Glomerular visceral epithelial cell (primary cell): Measurements from ENCODE around the gene BIRC7.

Experiments used
- DNase-seq: peaks from one replicate; pipeline ENCODE4 v3.0.0-alpha.2; 2016; ENCODE audit errors: extremely low spot score

BIRC7 gene

DNA sequence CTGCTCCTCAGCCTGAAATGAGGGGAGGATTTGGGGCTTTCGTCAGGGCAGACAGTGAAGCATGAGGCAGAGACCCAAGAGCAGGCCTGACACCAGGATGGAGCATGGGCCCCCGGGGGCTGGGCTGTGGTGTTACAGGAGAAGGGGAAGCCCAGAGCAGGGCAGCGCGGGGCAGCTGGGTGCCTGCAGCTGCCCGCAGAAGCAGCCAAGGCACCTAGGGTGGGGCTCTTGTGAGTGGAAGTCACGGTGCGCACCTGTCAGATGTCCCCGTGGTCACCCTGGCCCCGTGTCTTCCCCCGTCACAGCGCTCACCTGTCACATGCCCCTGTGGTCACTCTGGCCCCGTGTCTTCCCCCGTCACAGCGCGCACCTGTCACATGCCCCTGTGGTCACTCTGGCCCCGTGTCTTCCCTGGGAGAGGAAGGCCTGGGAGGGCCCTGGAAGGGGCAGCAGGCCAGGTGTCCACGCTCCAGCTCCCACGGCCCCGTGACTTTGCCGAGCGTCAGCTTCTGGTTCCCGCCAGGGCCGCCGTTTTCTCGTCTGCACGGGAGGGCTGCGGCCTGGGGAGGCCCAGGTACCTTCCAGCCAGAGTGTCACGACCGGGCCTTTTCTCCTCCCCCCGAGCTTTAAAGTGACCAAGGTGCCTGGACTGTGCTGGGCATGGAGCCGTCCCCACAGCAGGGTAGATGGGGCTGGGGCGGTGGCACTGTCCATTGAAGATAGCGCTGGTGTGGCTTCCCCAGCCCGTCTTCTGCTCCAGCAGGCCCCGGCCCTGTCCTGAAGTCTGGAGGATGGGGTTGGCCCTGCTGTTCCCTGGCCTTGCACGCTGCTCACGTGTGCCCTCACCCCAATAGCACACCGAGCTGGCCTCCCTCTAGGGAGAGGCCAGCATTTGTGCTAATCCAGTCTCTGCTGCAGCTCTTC is 46.3 kb downstream of the BIRC7 start:
- no peak for DNase-seq

DNA sequence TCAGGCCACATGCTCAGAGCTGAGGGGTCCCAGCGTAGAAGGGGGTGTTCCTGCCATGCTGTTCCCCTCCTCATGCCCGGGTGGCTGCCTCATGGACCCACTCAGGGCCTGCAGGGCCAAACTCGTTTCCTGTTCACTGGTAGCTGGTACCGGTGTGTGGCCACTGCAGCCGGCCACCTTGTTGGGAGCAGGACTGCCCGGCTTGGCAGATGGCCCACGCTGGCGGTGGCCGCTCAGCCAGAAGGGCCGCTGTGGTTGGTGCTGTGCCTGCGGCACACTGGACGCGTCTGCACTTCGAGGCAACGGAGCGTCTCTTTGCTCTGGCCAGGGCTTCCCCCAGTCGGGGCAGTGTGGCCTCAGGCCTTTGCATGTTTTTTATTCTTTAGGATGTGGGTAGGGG is 47.2 kb downstream of the BIRC7 start:
- DNase-seq, result no peak

DNA sequence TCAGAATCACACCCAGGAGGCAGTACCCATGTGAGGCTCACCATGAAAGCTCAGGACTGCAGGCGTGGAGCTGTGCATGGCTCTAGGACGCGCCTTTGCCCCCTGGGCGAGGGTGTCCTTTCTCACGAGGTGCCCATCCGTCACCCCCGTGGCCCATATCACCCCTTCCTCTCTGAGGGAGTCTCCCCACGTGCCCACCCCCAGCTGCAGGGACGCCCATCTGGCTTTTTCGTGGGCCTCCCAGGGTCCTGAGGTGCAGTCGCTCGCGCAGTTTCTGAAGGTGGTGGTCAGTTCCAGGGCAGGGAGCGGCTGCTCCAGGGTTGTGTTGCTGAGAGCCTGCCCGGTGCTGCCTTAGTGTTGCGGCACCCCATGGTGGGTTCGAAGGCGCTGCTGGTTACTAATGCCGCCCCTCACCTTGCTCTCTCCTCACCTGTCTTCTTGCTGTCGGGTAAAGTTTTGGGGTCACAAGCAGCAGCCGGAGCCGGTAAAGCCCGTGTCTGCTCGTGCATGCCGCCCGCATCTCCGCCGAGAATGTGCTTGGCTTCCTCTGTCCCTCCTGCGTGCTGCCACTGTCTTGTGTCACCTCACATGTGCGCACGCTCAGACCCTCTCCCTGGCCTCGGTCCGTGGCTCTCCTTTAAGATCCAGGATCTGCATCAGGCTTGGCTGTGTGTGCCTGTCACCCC is 47.8 kb downstream of the BIRC7 start:
- DNase-seq, result no peak

DNA sequence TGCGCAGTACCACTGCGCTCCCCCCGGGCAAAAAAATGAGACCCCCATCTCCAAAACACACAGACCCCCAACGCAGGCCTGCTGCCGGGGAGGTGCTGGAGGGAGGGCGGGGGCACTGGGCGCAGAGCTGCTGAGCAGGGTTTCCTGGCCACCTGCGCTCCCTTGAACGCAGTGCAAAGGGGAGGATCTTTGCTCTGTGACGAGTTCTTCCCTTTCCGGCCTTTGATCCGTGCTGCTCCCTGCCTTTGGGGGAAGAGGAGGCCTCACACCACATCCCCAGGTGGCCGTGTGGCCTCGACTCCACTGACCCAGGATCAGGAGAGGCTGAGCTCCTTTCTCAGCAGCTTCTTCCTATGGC is 48.4 kb downstream of the BIRC7 start:
- DNase-seq, result no peak

DNA sequence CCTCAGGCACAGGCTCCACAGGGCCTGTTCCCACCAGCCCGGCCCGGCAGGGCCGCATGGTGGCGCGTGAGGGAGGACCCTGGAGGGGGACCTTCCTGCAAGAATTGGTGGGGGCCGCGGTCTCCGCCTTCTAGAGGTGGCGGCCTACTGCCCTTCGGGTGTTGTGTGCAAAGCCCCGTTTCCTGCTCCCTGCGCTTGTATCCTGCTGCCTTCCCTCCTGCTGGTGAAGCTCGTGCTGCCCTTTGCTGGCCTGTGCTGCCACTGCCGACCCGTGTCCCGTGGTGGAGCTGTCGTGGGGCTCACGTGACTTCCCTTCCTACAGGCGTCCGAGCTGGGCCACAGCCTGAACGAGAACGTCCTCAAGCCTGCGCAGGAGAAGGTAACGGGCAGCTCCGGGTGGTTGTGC is 48.8 kb downstream of the BIRC7 start:
- no peak for DNase-seq

DNA sequence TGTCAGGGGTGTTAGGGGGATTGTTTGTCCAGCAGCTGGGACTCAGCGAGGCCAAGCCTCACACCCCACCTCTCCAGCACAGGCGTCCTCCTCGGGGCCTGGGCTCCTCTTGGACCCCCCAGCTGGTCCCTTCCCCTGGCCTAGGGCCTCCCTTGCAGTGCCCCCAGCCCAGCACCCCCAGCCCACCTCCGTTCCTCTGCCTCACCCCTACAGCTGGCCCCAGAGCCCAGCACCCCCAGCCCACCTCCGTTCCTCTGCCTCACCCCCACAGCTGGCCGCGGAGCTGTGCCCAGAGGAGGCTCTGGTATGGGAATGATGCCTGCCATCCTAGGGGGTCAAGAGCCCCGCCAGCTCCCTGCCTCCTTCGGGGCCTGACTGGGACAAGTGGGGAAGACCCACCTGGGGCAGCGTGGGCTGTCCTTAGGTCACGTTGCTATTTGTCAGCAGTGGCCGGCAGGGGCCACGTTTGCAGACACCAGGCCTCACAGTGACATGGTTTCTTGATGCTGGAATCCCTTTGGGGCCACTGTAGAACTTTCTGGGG is 49.3 kb downstream of the BIRC7 start:
- no peak for DNase-seq

DNA sequence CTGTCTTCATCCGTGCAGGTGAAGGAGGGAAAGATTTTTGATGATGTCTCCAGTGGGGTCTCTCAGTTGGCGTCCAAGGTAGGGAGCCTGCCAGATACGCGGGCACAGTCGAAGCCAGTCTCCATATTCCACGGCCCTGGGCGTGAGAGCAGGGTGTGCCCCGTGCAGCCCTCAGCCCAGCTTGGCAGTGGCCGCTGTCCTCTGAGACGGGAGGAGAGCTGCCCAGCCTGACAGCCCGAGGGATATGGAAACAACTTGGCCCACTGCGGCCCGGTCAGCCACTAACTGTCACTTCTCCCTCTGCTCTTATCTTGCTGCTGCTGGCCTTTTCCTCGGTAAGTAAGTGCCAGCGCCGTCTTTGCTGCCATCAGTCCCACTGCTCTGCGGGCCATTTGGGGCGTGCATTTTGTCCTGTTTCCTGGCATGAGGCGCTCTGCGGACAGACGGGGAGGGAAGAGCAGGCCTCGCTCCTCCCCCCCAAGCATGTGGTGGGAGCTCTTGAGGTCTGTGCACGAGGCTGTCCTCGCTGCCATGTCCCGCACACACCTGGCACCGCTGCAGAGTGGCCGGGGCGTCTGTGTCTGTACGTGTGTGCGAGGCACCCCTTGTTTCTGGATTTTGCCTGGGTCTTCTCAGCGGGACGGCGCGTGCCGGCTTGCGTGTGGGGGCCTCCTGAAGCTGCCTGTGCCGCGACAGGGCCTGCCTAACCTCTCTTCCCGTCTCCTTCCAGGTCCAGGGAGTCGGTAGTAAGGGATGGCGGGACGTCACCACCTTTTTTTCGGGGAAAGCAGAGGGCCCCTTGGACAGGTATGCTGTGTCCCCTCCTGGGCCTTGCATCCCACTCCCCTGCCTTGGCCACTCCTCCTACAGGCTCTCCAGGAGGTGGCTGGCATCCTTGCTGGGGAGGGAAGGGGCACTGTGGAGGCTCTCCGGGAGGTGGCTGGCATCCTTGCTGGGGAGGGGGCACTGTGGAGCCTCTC is 50.2 kb downstream of the BIRC7 start:
- DNase-seq, result no peak

DNA sequence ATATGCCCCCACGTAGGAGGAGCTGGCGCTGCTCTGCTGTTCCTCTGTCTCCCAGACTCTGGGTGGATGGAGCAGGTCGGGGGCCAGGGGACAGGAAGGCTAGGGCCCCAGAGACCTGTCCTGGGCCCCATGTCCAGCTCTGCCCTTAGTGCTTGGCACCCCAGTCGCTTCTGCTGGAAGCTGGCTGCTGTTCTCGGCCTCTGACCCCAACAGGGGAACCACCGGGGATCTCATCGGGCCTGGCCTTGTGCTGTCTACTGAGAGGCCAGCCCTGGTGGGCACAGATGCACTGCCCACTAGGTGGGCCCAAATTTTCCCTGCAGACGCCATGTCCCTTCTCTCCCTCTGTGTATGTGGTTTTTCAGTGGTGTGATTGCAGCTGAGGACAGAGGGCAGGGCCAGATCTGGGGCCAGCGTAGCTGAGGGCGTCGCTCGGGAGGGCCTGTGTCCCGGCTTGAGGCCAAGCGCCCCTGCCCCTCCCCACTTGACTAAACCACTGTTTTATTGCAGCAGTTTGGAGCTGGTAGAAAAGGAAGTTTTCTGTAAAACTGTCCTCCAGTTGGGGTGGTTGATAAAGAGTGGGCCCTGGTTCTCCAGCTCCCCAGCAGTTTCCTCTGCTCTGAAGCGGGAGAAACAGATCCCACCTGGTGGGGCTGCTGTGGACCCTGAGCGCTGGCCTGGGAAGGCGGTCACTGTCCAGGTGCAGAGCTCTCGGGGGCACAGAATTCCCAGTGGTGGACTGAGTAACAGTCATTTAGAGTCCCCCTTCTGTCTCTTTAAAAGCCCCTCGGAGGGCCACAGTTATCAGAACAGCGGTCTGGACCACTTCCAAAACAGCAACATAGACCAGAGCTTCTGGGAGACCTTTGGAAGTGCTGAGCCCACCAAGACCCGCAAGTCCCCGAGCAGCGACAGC is 51.3 kb downstream of the BIRC7 start:
- DNase-seq, result no peak

DNA sequence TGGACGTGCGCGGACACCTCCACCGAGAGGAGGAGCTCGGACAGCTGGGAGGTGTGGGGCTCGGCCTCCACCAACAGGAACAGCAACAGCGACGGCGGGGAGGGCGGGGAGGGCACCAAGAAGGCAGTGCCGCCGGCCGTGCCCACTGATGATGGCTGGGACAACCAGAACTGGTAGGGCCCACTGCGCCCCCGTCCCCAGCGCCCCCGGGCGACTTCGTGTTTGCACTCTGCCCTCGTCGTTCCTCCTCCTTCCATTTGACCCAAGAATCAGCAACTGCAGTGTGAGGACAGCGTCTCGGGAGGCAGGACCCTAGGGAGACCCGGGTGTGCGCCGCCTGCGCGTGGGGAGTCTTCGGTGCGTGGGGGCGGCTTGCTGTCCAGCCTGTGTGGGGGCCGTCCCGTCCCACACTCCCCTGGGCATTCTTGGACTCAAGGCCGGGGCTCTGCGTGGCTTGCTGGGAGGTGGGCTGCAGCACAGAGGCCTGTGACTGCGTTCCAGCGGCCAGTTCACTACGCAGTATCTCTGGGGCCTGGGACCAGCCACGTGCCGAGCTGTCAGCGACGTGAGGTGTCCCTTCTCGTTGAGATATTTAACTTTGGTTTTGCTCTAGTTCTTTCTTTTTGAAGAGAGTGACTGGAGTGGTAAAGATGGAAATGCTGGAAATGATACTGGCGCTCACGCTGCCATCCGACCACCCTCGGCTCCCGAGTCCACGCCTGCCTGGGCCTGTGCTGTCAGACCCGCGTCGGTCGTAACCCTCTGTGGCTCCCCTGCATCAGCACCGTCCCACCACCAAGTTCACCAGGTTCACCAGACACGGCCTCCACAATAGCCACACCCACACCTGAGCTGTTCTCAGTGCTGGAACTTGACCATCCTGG is 52.2 kb downstream of the BIRC7 start:
- no peak for DNase-seq

DNA sequence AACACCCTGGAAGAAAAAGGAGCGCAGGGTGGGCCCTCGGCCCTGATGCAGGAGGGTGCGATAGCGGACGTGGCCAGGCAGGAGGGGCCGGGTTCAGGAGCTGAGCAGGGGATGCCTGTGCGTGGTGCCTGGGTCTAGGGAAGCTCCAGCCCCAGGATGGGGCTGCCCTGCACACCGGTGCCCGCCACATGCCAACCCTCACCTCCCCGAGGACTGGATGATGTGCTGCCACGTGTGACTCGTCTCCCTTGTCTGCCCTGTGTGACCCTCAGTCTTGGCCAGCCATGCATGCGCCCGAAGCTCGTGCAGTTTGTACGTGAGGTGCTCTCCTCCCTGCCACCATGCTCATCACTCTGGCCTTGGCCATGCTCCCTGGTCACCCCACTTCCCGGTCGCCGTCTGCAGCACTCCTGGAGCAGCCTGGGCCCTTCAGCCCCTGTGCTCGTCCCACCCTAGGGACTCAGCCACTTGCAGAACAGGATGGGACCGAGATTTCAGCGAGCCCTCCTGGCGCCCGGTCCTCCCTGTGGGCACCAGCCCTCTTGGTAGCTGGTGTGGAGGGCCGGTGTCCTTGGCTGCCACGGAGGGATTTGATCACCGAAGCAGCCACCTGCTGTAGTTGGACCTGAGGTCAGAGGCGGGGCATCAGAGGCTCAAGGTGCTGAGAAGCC is 53.0 kb downstream of the BIRC7 start:
- DNase-seq, result no peak

DNA sequence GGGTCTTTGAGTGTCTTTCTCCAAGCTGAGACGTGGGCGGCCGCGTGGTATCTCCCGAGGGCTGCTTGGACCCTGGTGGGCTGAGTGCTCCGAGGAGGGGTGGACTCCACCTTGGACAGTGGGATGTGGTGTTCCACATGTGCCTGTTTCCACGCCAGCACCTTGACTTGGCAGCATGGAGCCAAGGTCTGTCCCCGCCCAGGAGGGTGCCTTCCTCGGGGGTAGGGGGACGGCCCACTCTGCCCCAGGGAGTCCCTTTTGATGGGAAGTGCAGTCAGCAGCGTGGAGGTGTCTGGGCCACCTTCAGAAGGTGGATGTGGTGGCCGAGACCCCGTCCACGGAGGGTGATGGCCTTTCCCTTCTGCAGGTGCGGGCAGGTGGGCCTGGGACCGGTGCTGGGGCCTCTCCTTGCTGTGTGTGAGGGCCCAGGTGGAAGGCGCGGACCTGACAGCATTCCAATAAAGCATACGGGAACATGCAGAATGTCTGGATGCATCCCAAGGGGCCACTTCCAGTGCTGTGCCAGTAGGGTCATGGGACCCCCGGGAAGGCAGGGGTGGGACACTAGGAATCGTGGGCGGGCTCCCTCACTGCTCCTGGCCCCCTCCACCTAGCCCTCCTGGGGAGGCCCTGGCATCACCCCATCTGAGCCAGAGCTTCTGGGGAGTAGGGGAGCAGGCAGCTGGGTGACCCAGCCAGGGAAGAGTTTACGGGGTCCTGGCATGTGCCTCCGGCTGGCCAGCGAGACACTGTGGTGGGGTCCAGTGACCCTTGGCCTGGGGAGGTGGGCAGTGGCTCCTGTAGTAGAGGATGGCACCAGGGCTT is 53.8 kb downstream of the BIRC7 start:
- no peak for DNase-seq
